Liver (tissue), 9 donors: ENCODE results near the gene CLIC1. TPM values are rescaled to one million over a fixed set of nuclear protein-coding genes. Genes with fewer than 3 reads are reported as not detected.

ENCODE experiments used
- DNase-seq: peaks from one replicate; pipeline ENCODE4 v3.0.0-alpha.2; 2017; ENCODE audit warnings: low spot score
- H3K27ac ChIP-seq, 2 donors: one replicate each; pipeline ENCODE4 v1.7.0; 2013; ENCODE audit warnings: inconsistent platforms in 2 of 2, low read length in 2 of 2, control low read depth in 1 of 2, low read depth in 1 of 2, mild to moderate bottlenecking in 1 of 2
- H3K27me3 ChIP-seq, 4 donors: one replicate each; pipeline versions ENCODE4 v1.6.1 to v1.7.0; 2013; ENCODE audit warnings: low read length in 3 of 4, inconsistent platforms in 1 of 4, mild to moderate bottlenecking in 1 of 4, moderate library complexity in 1 of 4; ENCODE audit not compliant: control insufficient read depth in 4 of 4, insufficient read depth in 4 of 4
- H3K36me3 ChIP-seq, 4 donors: one replicate each; pipeline versions ENCODE4 v1.6.1 to v1.7.0; 2013; ENCODE audit warnings: low read length in 3 of 4, mild to moderate bottlenecking in 3 of 4, low read depth in 1 of 4, moderate library complexity in 1 of 4; ENCODE audit not compliant: control insufficient read depth in 4 of 4, insufficient read depth in 3 of 4
- H3K4me1 ChIP-seq, 4 donors: one replicate each; pipeline versions ENCODE4 v1.6.1 to v1.7.0; 2013; ENCODE audit warnings: low read length in 3 of 4, mild to moderate bottlenecking in 3 of 4, moderate library complexity in 1 of 4; ENCODE audit not compliant: control insufficient read depth in 4 of 4, insufficient read depth in 4 of 4
- H3K4me3 ChIP-seq, 3 donors: one replicate each; pipeline versions ENCODE4 v1.6.1 to v1.7.0; 2013; ENCODE audit warnings: low read length in 3 of 3, control low read depth in 1 of 3, low read depth in 1 of 3, mild to moderate bottlenecking in 1 of 3
- H3K9ac ChIP-seq, 2 donors: one replicate each; pipeline ENCODE4 v1.7.0; 2013; ENCODE audit warnings: low read length in 2 of 2, mild to moderate bottlenecking in 2 of 2, moderate library complexity in 2 of 2, control low read depth in 1 of 2, low read depth in 1 of 2
- H3K9me3 ChIP-seq, 4 donors: one replicate each; pipeline versions ENCODE4 v1.6.1 to v1.7.0; 2013; ENCODE audit warnings: low read length in 3 of 4; ENCODE audit not compliant: control insufficient read depth in 4 of 4
- ATF3 ChIP-seq: IDR thresholded peaks from 2 replicates; pipeline ENCODE4 v1.6.1; 2016; ENCODE audit warnings: antibody characterized with exemption
- CTCF ChIP-seq: fragments of 150-350 bp; IDR thresholded peaks from 2 replicates; pipeline ENCODE4 v1.5.1; 2017; ENCODE audit warnings: improper control_type of control experiment, low read depth, low read length; ENCODE audit not compliant: missing input control
- FOXA1 ChIP-seq: IDR thresholded peaks from 2 replicates; pipeline ENCODE4 v1.6.1; 2016; ENCODE audit warnings: antibody characterized with exemption
- FOXA2 ChIP-seq: IDR thresholded peaks from 2 replicates; pipeline ENCODE4 v1.6.1; 2016; ENCODE audit warnings: antibody characterized with exemption
- GABPA ChIP-seq, 2 donors: IDR thresholded peaks in 1 of 2; conservative IDR thresholded peaks in 1 of 2; 2 replicates each; pipeline ENCODE4 v1.6.1; 2016; ENCODE audit warnings: antibody characterized with exemption in 2 of 2, mild to moderate bottlenecking in 1 of 2, moderate library complexity in 1 of 2
- HNF4A ChIP-seq, 2 donors: conservative IDR thresholded peaks; 2 replicates each; pipeline ENCODE4 v1.6.1; 2016; ENCODE audit warnings: antibody characterized with exemption in 2 of 2, mild to moderate bottlenecking in 2 of 2
- HNF4G ChIP-seq: IDR thresholded peaks from 2 replicates; pipeline ENCODE4 v1.6.1; 2016; ENCODE audit warnings: antibody characterized with exemption
- MAX ChIP-seq: IDR thresholded peaks from 2 replicates; pipeline ENCODE4 v1.6.1; 2016; ENCODE audit warnings: antibody characterized with exemption
- NR2F2 ChIP-seq: IDR thresholded peaks from 2 replicates; pipeline ENCODE4 v1.6.1; 2016; ENCODE audit warnings: antibody characterized with exemption
- RAD21 ChIP-seq, 2 donors: IDR thresholded peaks; 2 replicates each; pipeline ENCODE4 v1.6.1; 2016; ENCODE audit warnings: antibody characterized with exemption in 2 of 2, mild to moderate bottlenecking in 2 of 2
- REST ChIP-seq: IDR thresholded peaks from 2 replicates; pipeline ENCODE4 v1.6.1; 2016; ENCODE audit warnings: antibody characterized with exemption, mild to moderate bottlenecking
- RXRA ChIP-seq, 2 donors: IDR thresholded peaks; 2 replicates each; pipeline ENCODE4 v1.6.1; 2017 to 2018; ENCODE audit warnings: antibody characterized with exemption in 2 of 2, mild to moderate bottlenecking in 1 of 2
- SP1 ChIP-seq: IDR thresholded peaks from 2 replicates; pipeline ENCODE4 v1.6.1; 2018; ENCODE audit warnings: antibody characterized with exemption, mild to moderate bottlenecking
- TAF1 ChIP-seq: conservative IDR thresholded peaks from 2 replicates; pipeline ENCODE4 v1.6.1; 2016; ENCODE audit warnings: antibody characterized with exemption, mild to moderate bottlenecking
- YY1 ChIP-seq: IDR thresholded peaks from 2 replicates; pipeline ENCODE4 v1.6.1; 2016; ENCODE audit warnings: antibody characterized with exemption, mild to moderate bottlenecking
- ZBTB33 ChIP-seq: IDR thresholded peaks from 2 replicates; pipeline ENCODE4 v1.6.1; 2016; ENCODE audit warnings: antibody characterized with exemption
- WGBS: extraction: QIAGEN DNeasy Blood & Tissue Kit; methylation state at CpG from one replicate; pipeline ENCODE4 v1.1.7; 2013; 5-methylcytosine and 5-hydroxymethylcytosine counted together
- polyA plus RNA-seq, 2 donors: library from polyadenylated mRNA; stranded (reverse) in 1 of 2; unstranded in 1 of 2; fragments of 200-250 nt in 1 of 2; fragments of >200 nt in 1 of 2; fragmentation: Nextera tagmentation in 1 of 2; extraction: Ambion mirVana in 1 of 2; gene quantifications; one replicate each; pipeline versions ENCODE4 v1.2.1 to v1.2.3, GENCODE V29; 2013 to 2015
- total RNA-seq, 2 donors: library from RNA; depleted of rRNA; stranded (reverse); fragments of >200 nt; gene quantifications; one replicate each; pipeline ENCODE4 v1.2.3, GENCODE V29; 2014
- donor health status: healthy.
- donor health status: healthy.
- donor health status: healthy.
- donor health status: healthy.
- donor health status: healthy.

CLIC1 gene
- total and polyA plus RNA-seq, 4 donors: 56.5 to 124 (median 64.5) TPM

GRCh38 chr6:31705931-31706330 is 30.4 kb downstream of the CLIC1 start:
- TF ChIP-seq NR2F2 (no peak), RXRA (IDR thresholded peaks at IDR 0.05) (no peak), HNF4A (conservative IDR thresholded peaks at IDR 0.05) (no peak), ZBTB33 (no peak), FOXA2 (no peak), REST (no peak), MAX (no peak), CTCF (no peak)
- no peak overlapping the region for H3K4me3 ChIP-seq
- no peak overlapping the region for H3K9ac ChIP-seq
- H3K4me1 ChIP-seq: peaks cover 0 to 15% (median 11%) of the 10 kb centered on the region in 4 donors
- no peaks in the 10 kb centered on the region for H3K27me3 ChIP-seq
- no peak overlapping the region for H3K27ac ChIP-seq
- no peaks in the 10 kb centered on the region for H3K36me3 ChIP-seq
- WGBS: 94% methylated on average over 6 of the region's 6 CpGs
- H3K9me3 ChIP-seq: no peaks in the 10 kb centered on the region
- no peak for DNase-seq

GRCh38 chr6:31702819-31703716 is 33.3 kb downstream of the CLIC1 start, which contains the start of gene ABHD16A:
Gene ABHD16A (minus strand): TSS chr6:31703324. CDS start chr6:31703281, 43 bp downstream.
- H3K4me1 ChIP-seq: peaks cover 0 to 17% (median 14%) of the 10 kb centered on the region in 4 donors
- DNase-seq: peak; percentile 98
- H3K27ac ChIP-seq: peak within 1 kb of the TSS; percentile 94
- under 1% methylated on average over 54 of the region's 54 CpGs for WGBS
- H3K27me3 ChIP-seq: no peaks in the 10 kb centered on the region
- H3K9ac ChIP-seq: peak within 1 kb of the TSS; percentile 85 to 98
- H3K4me3 ChIP-seq: peak within 1 kb of the TSS; percentile 72 to 96 (median 73)
- H3K36me3 ChIP-seq: peaks cover 0 to 5% (median 3%) of the 10 kb centered on the region in 4 donors
- H3K9me3 ChIP-seq: no peaks in the 10 kb centered on the region
- TF ChIP-seq CTCF: peak; percentile 9
- TF ChIP-seq HNF4G: peak; percentile 15
- TF ChIP-seq YY1: peak; percentile 92
- peak; percentile 46 to 87 for TF ChIP-seq GABPA (IDR thresholded peaks at IDR 0.05 in 1 of 2, conservative IDR thresholded peaks at IDR 0.05 in 1 of 2)
- peak; percentile 9 for TF ChIP-seq NR2F2
- peak; percentile 75 for TF ChIP-seq SP1
- peak; percentile 54 for TF ChIP-seq TAF1
- TF ChIP-seq RAD21 (IDR thresholded peaks at IDR 0.05): peak; percentile 48 to 61
- TF ChIP-seq ATF3: peak; percentile 59
- peak; percentile 73 for TF ChIP-seq FOXA1
- TF ChIP-seq REST: peak; percentile 79
- TF ChIP-seq RXRA (IDR thresholded peaks at IDR 0.05): peak; percentile 63 to 66
- TF ChIP-seq FOXA2: peak; percentile 66
